ENCODE results near the gene MTHFSD. TPM values are rescaled to one million over a fixed set of nuclear protein-coding genes. Genes with fewer than 3 reads are reported as not detected.

MTHFSD gene
- total RNA-seq, 1 experiment from 2014 or later = 15.7 TPM

DNA sequence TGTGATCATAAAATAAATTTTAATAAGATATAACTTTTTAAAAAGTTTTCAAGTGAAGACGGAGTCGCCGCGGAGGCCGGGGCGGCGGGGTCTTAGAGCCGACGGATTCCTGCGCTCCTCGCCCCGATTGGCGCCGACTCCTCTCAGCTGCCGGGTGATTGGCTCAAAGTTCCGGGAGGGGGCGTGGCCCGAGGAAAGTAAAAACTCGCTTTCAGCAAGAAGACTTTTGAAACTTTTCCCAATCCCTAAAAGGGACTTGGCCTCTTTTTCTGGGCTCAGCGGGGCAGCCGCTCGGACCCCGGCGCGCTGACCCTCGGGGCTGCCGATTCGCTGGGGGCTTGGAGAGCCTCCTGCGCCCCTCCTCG lies 11.5 kb upstream of the MTHFSD start, which contains the start of gene FOXC2:
FOXC2 (plus strand) TSS at position 229 of the 365 bp plus-strand sequence. CDS start 507 bp downstream, outside the sequence.
- Mint-ChIP-seq H3K4me1 (peaks cover 37% of the 10 kb centered on the region), H3K27ac (no peak within 1 kb of the TSS), H3K36me3 (no peaks in the 10 kb centered on the region), H3K9me3 (no peaks in the 10 kb centered on the region), H3K27me3 (ENCODE audit: low read depth) (peaks cover 94% of the 10 kb centered on the region), H3K4me3 (peak within 1 kb of the TSS; percentile 61)
- peak; percentile 93 for DNase-seq (ENCODE audit: low spot score)
- ChIA-PET CTCF (interaction anchor here (1.3 to 2.9 kb wide), 3 partner anchors 308 to 713 kb away, joined by 3 to 7 read pairs (median 6); no protein-coding TSS in a partner anchor), POLR2A (no interaction called here)
- peak; percentile 49 for ATAC-seq
- no peak for TF ChIP-seq ZNF416 (CRISPR knock-in tag; IDR thresholded peaks at IDR 0.05)
- no peak for TF ChIP-seq TEAD1 (CRISPR knock-in tag; IDR thresholded peaks at IDR 0.05)
- TF ChIP-seq NFYB (CRISPR knock-in tag; conservative IDR thresholded peaks at IDR 0.05; ENCODE audit: low read depth) = peak; percentile 70
- no peak for TF ChIP-seq RELA (CRISPR knock-in tag; IDR thresholded peaks at IDR 0.05; ENCODE audit: borderline replicate concordance)
- no peak for TF ChIP-seq JAZF1 (CRISPR knock-in tag; IDR thresholded peaks at IDR 0.05)

GRCh38 chr16:86565644-86566511 lies 10.8 kb upstream of the MTHFSD start:
- ChIA-PET CTCF (interaction anchor here (0.7 to 2.9 kb wide), 4 partner anchors 308 to 713 kb away, joined by 3 to 7 read pairs (median 4); no protein-coding TSS in a partner anchor), POLR2A (no interaction called here)
- Mint-ChIP-seq H3K4me1 (peaks cover 30% of the 10 kb centered on the region), H3K4me3 (peak overlapping the region; percentile 60), H3K27ac (no peak overlapping the region), H3K9me3 (no peaks in the 10 kb centered on the region), H3K27me3 (ENCODE audit: low read depth) (peaks cover 87% of the 10 kb centered on the region), H3K36me3 (no peaks in the 10 kb centered on the region)
- TF ChIP-seq ZNF121 (CRISPR knock-in tag; IDR thresholded peaks at IDR 0.05) = no peak
- TF ChIP-seq ZNF671 (CRISPR knock-in tag; IDR thresholded peaks at IDR 0.05) = no peak
- no peak for TF ChIP-seq TEAD1 (CRISPR knock-in tag; IDR thresholded peaks at IDR 0.05)
- no peak for TF ChIP-seq NFYB (CRISPR knock-in tag; conservative IDR thresholded peaks at IDR 0.05; ENCODE audit: low read depth)
- TF ChIP-seq, protein P1, sequence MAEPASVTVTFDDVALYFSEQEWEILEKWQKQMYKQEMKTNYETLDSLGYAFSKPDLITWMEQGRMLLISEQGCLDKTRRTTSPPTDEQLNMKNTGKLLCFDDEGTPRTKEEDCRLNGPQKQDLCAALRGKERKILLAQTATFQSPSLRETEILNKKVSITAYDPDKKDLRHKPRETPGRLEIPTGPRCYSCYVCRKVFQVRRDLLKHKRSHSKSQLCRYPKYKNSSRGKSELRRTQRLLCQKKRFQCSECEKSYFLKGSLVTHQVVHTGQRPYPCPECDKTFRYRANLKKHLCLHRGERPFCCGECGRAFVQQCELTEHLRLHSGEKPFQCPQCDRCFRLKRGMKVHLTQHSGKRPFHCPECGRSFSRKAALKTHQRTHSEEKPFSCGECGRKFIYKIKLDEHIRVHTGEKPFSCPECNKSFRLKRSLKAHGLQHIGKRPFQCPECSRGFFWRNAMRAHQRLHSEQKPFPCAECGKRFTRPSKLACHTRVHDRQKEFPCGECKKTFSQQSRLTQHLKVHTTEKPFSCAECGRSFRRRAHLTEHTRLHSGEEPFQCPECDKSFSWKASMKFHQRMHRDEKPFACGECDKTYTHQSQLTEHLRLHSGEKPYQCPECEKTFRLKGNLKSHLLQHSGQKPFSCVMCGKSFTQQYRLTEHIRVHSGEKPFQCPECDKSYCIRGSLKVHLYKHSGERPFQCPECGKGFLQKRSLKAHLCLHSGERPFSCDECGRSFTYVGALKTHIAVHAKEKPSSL (CRISPR knock-in tag; conservative IDR thresholded peaks at IDR 0.05) = no peak
- TF ChIP-seq SMAD4 (CRISPR knock-in tag; IDR thresholded peaks at IDR 0.05) = no peak
- TF ChIP-seq ATF3 (CRISPR knock-in tag; conservative IDR thresholded peaks at IDR 0.05) = no peak
- TF ChIP-seq ARID4B (CRISPR knock-in tag; IDR thresholded peaks at IDR 0.05; ENCODE audit: borderline replicate concordance) = no peak
- no peak for TF ChIP-seq NFATC4 (CRISPR knock-in tag; IDR thresholded peaks at IDR 0.05)
- no peak for TF ChIP-seq ZBTB21 (CRISPR knock-in tag; IDR thresholded peaks at IDR 0.05; ENCODE audit: borderline replicate concordance)
- no peak for TF ChIP-seq NR2C2 (CRISPR knock-in tag; IDR thresholded peaks at IDR 0.05)
- no peak for TF ChIP-seq RORB (CRISPR knock-in tag; IDR thresholded peaks at IDR 0.05)
- DNase-seq (ENCODE audit: low spot score) (peak; percentile 45), ATAC-seq (no peak)

Measured in WTC11 (cell line).